Calu3 (cell line): Measurements from ENCODE around the gene C3orf62. TPM values are rescaled to one million over a fixed set of nuclear protein-coding genes. Genes with fewer than 3 reads are reported as not detected.

Experiments used
- BruUV-seq: library from RNA; stranded (reverse); fragments of 400-500 nt; replicated peaks from 2 replicates; lab custom pipeline; 2021; lab: Mats Ljungman, UMichigan
- CTCF ChIA-PET: fragments of 300-600 bp; sonication (Branson Sonifier 250); formaldehyde crosslinking; loops from one replicate; lab custom pipeline; 2022; ENCODE audit warnings: antibody characterized with exemption; lab: Charles Lee
- DNase-seq: peaks from one replicate; pipeline ENCODE4 v3.0.0; 2022
- H3K27ac Mint-ChIP-seq: one replicate; pipeline ENCODE4 v1.8.0; 2022; ENCODE audit warnings: mixed read lengths; ENCODE audit not compliant: unreplicated experiment
- H3K27me3 Mint-ChIP-seq: one replicate; pipeline ENCODE4 v1.8.0; 2022; ENCODE audit warnings: mixed read lengths; ENCODE audit not compliant: unreplicated experiment
- H3K36me3 Mint-ChIP-seq: one replicate; pipeline ENCODE4 v1.8.0; 2022; ENCODE audit warnings: mild to moderate bottlenecking, moderate library complexity, mixed read lengths; ENCODE audit not compliant: insufficient read depth, unreplicated experiment
- H3K4me1 Mint-ChIP-seq: one replicate; pipeline ENCODE4 v1.8.0; 2022; ENCODE audit warnings: mild to moderate bottlenecking, low read depth, mixed read lengths; ENCODE audit not compliant: unreplicated experiment
- H3K4me3 Mint-ChIP-seq: one replicate; pipeline ENCODE4 v1.8.0; 2022; ENCODE audit warnings: mild to moderate bottlenecking, low read depth, moderate library complexity, mixed read lengths; ENCODE audit not compliant: unreplicated experiment
- H3K9me3 Mint-ChIP-seq: one replicate; pipeline ENCODE4 v1.8.0; 2022; ENCODE audit warnings: low read depth, mixed read lengths; ENCODE audit not compliant: unreplicated experiment
- intact Hi-C: fragments of 100-400 bp; cut with micrococcal nuclease; formaldehyde crosslinking; loops from one replicate; pipeline ENCODE4 v1.10.0; 2022; ENCODE audit not compliant: unreplicated experiment
- total RNA-seq: library from RNA; stranded (reverse); gene quantifications from 2 replicates; pipeline ENCODE4 v1.2.3, GENCODE V29; 2022
- TF ChIP-seq, protein P1 (sequence below): fragments of 200-600 bp; IDR thresholded peaks from one replicate; pipeline ENCODE4 v1.8.0; 2022; ENCODE audit warnings: antibody characterized with exemption; ENCODE audit not compliant: unreplicated experiment

The C3orf62 gene
- total RNA-seq, 1 experiment from 2014 or later, result 6.7 TPM

DNA sequence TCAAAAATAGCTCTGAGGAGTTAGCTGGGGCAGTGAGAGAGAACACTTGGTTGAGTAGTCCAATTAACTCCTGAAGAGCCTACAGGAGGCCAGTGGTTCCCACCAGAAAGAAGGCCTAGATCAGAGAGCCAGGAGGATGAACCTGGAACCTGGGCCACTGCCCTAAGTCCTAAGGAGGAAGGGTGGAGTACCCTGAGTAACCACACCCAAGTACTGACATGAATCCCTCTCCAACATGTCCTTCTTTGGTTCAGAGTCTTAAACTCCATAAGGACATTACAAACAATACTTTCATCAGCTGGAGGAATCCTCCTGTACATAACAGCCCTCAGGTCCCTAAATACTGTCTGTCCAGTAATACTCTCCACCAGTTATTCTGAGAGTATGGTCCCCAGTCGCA is 25.6 kb upstream of the C3orf62 start:
- CTCF ChIA-PET, result no interaction called here
- Mint-ChIP-seq H3K36me3 (peaks cover 33% of the 10 kb centered on the region), H3K4me1 (no peaks in the 10 kb centered on the region), H3K9me3 (no peaks in the 10 kb centered on the region), H3K27ac (no peak overlapping the region), H3K4me3 (no peak overlapping the region), H3K27me3 (no peaks in the 10 kb centered on the region)
- no TSS peak for BruUV-seq
- no peak for DNase-seq
- intact Hi-C loops, result no loop called here
- TF ChIP-seq, protein P1, sequence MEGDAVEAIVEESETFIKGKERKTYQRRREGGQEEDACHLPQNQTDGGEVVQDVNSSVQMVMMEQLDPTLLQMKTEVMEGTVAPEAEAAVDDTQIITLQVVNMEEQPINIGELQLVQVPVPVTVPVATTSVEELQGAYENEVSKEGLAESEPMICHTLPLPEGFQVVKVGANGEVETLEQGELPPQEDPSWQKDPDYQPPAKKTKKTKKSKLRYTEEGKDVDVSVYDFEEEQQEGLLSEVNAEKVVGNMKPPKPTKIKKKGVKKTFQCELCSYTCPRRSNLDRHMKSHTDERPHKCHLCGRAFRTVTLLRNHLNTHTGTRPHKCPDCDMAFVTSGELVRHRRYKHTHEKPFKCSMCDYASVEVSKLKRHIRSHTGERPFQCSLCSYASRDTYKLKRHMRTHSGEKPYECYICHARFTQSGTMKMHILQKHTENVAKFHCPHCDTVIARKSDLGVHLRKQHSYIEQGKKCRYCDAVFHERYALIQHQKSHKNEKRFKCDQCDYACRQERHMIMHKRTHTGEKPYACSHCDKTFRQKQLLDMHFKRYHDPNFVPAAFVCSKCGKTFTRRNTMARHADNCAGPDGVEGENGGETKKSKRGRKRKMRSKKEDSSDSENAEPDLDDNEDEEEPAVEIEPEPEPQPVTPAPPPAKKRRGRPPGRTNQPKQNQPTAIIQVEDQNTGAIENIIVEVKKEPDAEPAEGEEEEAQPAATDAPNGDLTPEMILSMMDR, result no peak

DNA sequence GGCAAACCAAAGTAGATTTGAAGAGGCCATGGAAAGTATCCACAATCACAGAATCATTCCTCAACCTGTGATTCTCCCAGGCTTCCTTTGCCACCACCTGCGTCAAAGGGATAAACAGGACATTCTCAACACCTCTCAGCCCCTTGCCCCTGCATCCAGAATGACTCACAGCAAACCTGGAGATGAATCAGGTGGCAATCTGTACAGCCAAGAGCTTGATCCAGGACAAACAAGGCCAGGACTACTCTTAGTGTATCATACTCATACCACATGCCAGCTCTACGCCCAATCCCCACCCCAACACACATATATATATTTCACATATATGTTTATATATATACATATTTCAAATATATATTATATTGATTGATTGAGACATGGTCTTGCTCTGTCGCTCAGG is 23.6 kb upstream of the C3orf62 start:
- Mint-ChIP-seq H3K27me3 (no peaks in the 10 kb centered on the region), H3K4me1 (no peaks in the 10 kb centered on the region), H3K4me3 (no peak overlapping the region), H3K27ac (no peak overlapping the region), H3K9me3 (no peaks in the 10 kb centered on the region), H3K36me3 (peaks cover 38% of the 10 kb centered on the region)
- TF ChIP-seq, protein P1, result no peak
- intact Hi-C loops, result no loop called here
- BruUV-seq, result no TSS peak
- CTCF ChIA-PET, result no interaction called here
- DNase-seq, result no peak

DNA sequence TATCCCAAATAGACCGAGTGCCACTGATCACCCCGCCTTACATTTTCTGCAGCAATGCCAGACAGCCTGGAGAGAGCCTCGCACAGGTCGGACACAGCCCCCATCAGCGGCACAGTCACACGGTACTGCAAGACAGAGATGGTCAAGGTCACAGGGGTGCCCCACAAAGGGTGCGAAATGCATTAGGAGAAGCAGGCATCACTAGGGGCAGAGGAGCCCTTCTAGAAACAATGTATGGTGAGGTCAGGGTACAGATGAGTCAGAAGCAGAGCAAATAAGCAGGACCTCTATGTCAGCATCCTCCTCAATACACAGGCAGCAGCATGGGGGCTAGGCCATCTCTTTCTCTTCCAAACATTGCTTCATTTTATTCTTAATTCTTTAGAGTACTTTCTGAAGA is 21.5 kb upstream of the C3orf62 start:
- Mint-ChIP-seq H3K27me3 (no peaks in the 10 kb centered on the region), H3K9me3 (no peaks in the 10 kb centered on the region), H3K4me1 (no peaks in the 10 kb centered on the region), H3K4me3 (no peak overlapping the region), H3K36me3 (peaks cover 48% of the 10 kb centered on the region), H3K27ac (no peak overlapping the region)
- DNase-seq, result no peak
- intact Hi-C loops, result no loop called here
- CTCF ChIA-PET, result no interaction called here
- BruUV-seq, result no TSS peak
- TF ChIP-seq, protein P1, result no peak

DNA sequence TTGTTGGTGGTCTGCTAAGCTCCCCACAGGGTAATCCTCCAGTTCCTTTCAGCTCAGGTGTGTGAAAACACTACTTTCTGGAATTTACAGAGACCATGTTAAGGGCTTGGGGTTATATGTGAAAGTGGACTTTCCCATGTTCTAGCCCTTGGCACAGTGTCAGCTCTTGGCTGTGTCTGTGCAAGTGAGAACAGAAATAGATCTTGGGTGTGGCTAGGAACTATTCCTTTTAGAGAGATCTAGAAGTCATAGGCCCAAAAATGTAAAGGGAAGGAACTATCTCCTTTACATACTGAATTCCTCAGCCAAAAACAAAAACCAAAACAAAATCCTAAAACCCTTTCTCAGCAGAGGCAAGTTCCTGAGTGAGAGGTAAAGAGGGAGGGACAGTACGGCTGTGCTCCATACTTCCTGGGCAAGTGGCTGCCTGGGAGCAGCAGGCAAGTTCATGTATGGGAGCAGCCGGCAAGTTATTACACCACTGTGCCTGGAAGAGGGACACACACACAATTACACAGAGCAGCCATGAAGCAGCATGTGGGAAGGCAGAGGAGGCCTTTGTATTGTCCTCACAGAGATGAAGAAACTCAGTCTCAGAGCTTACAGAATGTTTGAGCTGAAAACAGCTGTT is 19.9 kb upstream of the C3orf62 start:
- Mint-ChIP-seq H3K4me3 (no peak overlapping the region), H3K9me3 (no peaks in the 10 kb centered on the region), H3K36me3 (peaks cover 61% of the 10 kb centered on the region), H3K4me1 (no peaks in the 10 kb centered on the region), H3K27ac (no peak overlapping the region), H3K27me3 (no peaks in the 10 kb centered on the region)
- DNase-seq, result no peak
- CTCF ChIA-PET, result no interaction called here
- BruUV-seq, result no TSS peak
- TF ChIP-seq, protein P1, result no peak
- intact Hi-C loops, result no loop called here
